HepG2 (cell line): ENCODE measurements around the gene ANAPC2. TPM values are rescaled to one million over a fixed set of nuclear protein-coding genes. Genes with fewer than 3 reads are reported as not detected.

ENCODE experiments used
- ATAC-seq: fragments of 200-7000 bp; cut with Tn5 transposase; 3 replicates; pipeline ENCODE4 v1.9.1; 2020; ENCODE audit warnings: mild to moderate bottlenecking, moderate library complexity
- BruUV-seq: library from RNA; stranded (reverse); fragments of 400-500 nt; replicated peaks from 2 replicates; lab custom pipeline; 2021; lab: Mats Ljungman, UMichigan
- CTCF ChIA-PET: fragments of 300-600 bp; formaldehyde crosslinking; extraction: SDS; loops from one replicate; lab custom pipeline; 2021; ENCODE audit warnings: low total read pairs, inconsistent platforms, low intra/inter-chr PET ratio; lab: Yijun Ruan, JAX
- POLR2A ChIA-PET: fragments of 350-600 bp; sonication (Branson Sonifier 250); formaldehyde crosslinking; loops from one replicate; lab custom pipeline; 2020; ENCODE audit warnings: antibody characterized with exemption, inconsistent platforms; lab: Yijun Ruan, JAX
- DNase-seq: peaks from one replicate; pipeline ENCODE4 v3.0.0-alpha.2; 2015; ENCODE audit warnings: low spot score
- FAIRE-seq: peaks from 3 replicates; lab custom pipeline; 2011; peaks lifted over from hg19 to GRCh38; lab: Jason Lieb, UNC
- H2AFZ ChIP-seq: one replicate; pipeline ENCODE4 v1.6.1; 2011; ENCODE audit warnings: low read length, inconsistent platforms
- H3K27ac ChIP-seq: fragments of 300-600 bp; 3 replicates; pipeline ENCODE4 v1.8.0; 2011; ENCODE audit warnings: mixed run types, mild to moderate bottlenecking, mixed read lengths, low read length, inconsistent platforms; ENCODE audit not compliant: insufficient read depth; ENCODE audit errors: extremely low read length
- H3K27me3 ChIP-seq, 2 experiments: fragments of 200-600 bp in 1 of 2; 2 replicates in 1 of 2; 3 replicates in 1 of 2; pipeline versions ENCODE4 v1.6.0 to v1.8.0; 2011; ENCODE audit warnings: low read length in 2 of 2, mild to moderate bottlenecking in 2 of 2, moderate library complexity in 2 of 2, inconsistent platforms in 1 of 2; ENCODE audit not compliant: insufficient read depth in 2 of 2, control insufficient read depth in 1 of 2
- H3K36me3 ChIP-seq, 2 experiments: fragments of 200-600 bp in 1 of 2; replicated peaks in 1 of 2; 2 replicates in 1 of 2; 3 replicates in 1 of 2; pipeline versions ENCODE4 v1.5.1 to v1.8.0; 2011; ENCODE audit warnings: low read length in 2 of 2, inconsistent platforms in 1 of 2; ENCODE audit not compliant: insufficient read depth in 2 of 2, control insufficient read depth in 1 of 2
- H3K4me1 ChIP-seq: 2 replicates; pipeline ENCODE4 v1.5.1; 2012; ENCODE audit warnings: low read length, inconsistent platforms; ENCODE audit not compliant: insufficient read depth
- H3K4me2 ChIP-seq: 2 replicates; pipeline ENCODE4 v1.6.0; 2011; ENCODE audit warnings: low read depth, low read length, inconsistent platforms
- H3K4me3 ChIP-seq, 3 experiments: fragments of 200-600 bp in 1 of 3; sonication (generic), shearing (Covaris generic) in 1 of 3; replicated peaks in 1 of 3; 2 replicates each; pipeline ENCODE4 v1.5.1; 2011 to 2016; ENCODE audit warnings: low read length in 3 of 3, inconsistent platforms in 2 of 3, low read depth in 2 of 3, mild to moderate bottlenecking in 2 of 3, control low read depth in 1 of 3, mixed read lengths in 1 of 3; ENCODE audit not compliant: insufficient read depth in 1 of 3
- H3K79me2 ChIP-seq: one replicate; pipeline ENCODE4 v1.6.1; 2011; ENCODE audit warnings: low read length, inconsistent platforms; ENCODE audit not compliant: insufficient read depth
- H3K9ac ChIP-seq: 2 replicates; pipeline ENCODE4 v1.6.0; 2011; ENCODE audit warnings: mild to moderate bottlenecking, low read depth, low read length, inconsistent platforms; ENCODE audit not compliant: insufficient read depth
- H3K9me3 ChIP-seq: 2 replicates; pipeline ENCODE4 v1.5.1; 2012; ENCODE audit warnings: mild to moderate bottlenecking, low read length
- H4K20me1 ChIP-seq: 2 replicates; pipeline ENCODE4 v1.6.0; 2011; ENCODE audit warnings: inconsistent platforms, mild to moderate bottlenecking, low read length, moderate library complexity; ENCODE audit not compliant: insufficient read depth
- ATF7 ChIP-seq, 2 experiments: fragments of 450-650 bp in 1 of 2; sonication (generic) in 1 of 2; formaldehyde crosslinking in 1 of 2; IDR thresholded peaks; 2 replicates each; pipeline versions ENCODE4 v1.4.0 to v1.6.1; 2016 to 2020; ENCODE audit warnings: antibody characterized with exemption in 1 of 2, mild to moderate bottlenecking in 1 of 2, missing genetic modification reagents in 1 of 2
- MED8 ChIP-seq: sonication (generic); formaldehyde crosslinking; IDR thresholded peaks from 2 replicates; pipeline ENCODE4 v1.8.1; 2023; ENCODE audit warnings: mild to moderate bottlenecking, missing genetic modification reagents; ENCODE audit not compliant: insufficient replicate concordance
- XBP1 ChIP-seq: sonication (generic); formaldehyde crosslinking; IDR thresholded peaks from 2 replicates; pipeline ENCODE4 v1.5.0; 2020; ENCODE audit warnings: missing genetic modification reagents
- ZNF160 ChIP-seq: sonication (generic); formaldehyde crosslinking; IDR thresholded peaks from 2 replicates; pipeline ENCODE4 v1.8.0; 2022; ENCODE audit warnings: mild to moderate bottlenecking, inconsistent platforms, missing genetic modification reagents
- ZNF660 ChIP-seq: sonication (generic); formaldehyde crosslinking; IDR thresholded peaks from 2 replicates; pipeline ENCODE4 v1.5.1; 2020; ENCODE audit warnings: mild to moderate bottlenecking, low read depth, missing genetic modification reagents, borderline replicate concordance
- ZNF674 ChIP-seq: sonication (generic); formaldehyde crosslinking; IDR thresholded peaks from 2 replicates; pipeline ENCODE4 v1.5.0; 2020; ENCODE audit warnings: low read depth, mild to moderate bottlenecking, missing genetic modification reagents
- ZNF788 ChIP-seq: sonication (generic); formaldehyde crosslinking; IDR thresholded peaks from 2 replicates; pipeline ENCODE4 v1.5.0; 2020; ENCODE audit warnings: mild to moderate bottlenecking, missing genetic modification reagents, borderline replicate concordance
- WGBS: methylation state at CpG from one replicate; pipeline ENCODE4 v1.1.6; 2017; ENCODE audit warnings: low lambda C conversion rate; 5-methylcytosine and 5-hydroxymethylcytosine counted together
- in situ Hi-C: cut with HindIII; loops from 2 replicates; pipeline ENCODE4 v1.10.0; 2017; ENCODE audit warnings: low pct_unique_long_range_greater_than_20kb; ENCODE audit not compliant: extremely low pct_ligation_motif_present
- intact Hi-C: fragments of 100-400 bp; cut with micrococcal nuclease; formaldehyde crosslinking; loops from one replicate; pipeline ENCODE4 v1.10.0; 2022; ENCODE audit not compliant: unreplicated experiment
- polyA plus RNA-seq, 8 experiments: library from polyadenylated mRNA; depleted of rRNA in 3 of 8; stranded (reverse) in 7 of 8; unstranded in 1 of 8; fragments of >200 nt; fragmentation: Illumina TruSeq in 4 of 8; extraction: Trizol in 4 of 8; gene quantifications; 2 replicates each; pipeline versions ENCODE4 v1.2.1 to v1.2.3, GENCODE V29; 2011 to 2016; ENCODE audit warnings: low read depth in 4 of 8, missing spikeins in 1 of 8, mixed read lengths in 1 of 8; ENCODE audit not compliant: insufficient read depth in 1 of 8
- total RNA-seq, 5 experiments: library from RNA; depleted of rRNA; stranded (reverse); fragments of >200 nt; fragmentation: Illumina TruSeq; extraction: Trizol; gene quantifications; 2 replicates each; pipeline ENCODE4 v1.2.3, GENCODE V29; 2016; ENCODE audit warnings: low read depth in 1 of 5
- TF ChIP-seq, protein P1 (sequence below): sonication (generic); formaldehyde crosslinking; IDR thresholded peaks from 2 replicates; pipeline ENCODE4 v1.4.0; 2020; ENCODE audit warnings: mild to moderate bottlenecking, missing genetic modification reagents
- TF ChIP-seq, protein P2 (sequence below): sonication (generic); formaldehyde crosslinking; IDR thresholded peaks from 2 replicates; pipeline ENCODE4 v1.5.0; 2020; ENCODE audit warnings: missing genetic modification reagents

Gene ANAPC2
- total and polyA plus RNA-seq, 2 of the 13 experiments (the other 11 are each of a cell fraction or from before 2014, with no cell fraction given): 12.3 to 15.4 TPM

- WGBS: 47% methylated on average over 31 of the region's 34 CpGs
Observed at GRCh38 chr9:137164370-137165249, 23.8 kb downstream of the ANAPC2 start.

DNA sequence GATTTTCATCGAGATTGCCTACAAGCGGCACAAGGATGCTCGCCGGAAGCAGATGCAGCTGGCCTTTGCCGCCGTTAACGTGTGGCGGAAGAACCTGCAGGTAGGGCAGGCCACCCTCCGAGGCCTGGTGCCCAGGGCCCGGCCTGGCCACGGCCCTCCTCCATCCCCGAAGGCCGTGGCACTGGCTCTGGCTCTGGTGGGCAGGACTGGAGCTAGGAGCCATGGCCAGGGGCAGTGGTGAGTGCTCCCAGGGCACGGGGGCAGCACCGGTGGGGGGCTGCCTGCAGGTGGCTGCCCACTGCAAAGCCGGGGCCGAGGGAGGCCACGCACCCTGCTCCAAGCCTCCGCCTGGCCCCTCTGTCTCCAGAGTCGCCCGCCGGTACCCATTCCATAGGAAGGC, 24.6 kb downstream of the ANAPC2 start:
- Histone ChIP-seq H2AFZ (no peak overlapping the region), H3K79me2 (no peaks in the 10 kb centered on the region), H3K4me3 (no peak overlapping the region), H3K27ac (no peak overlapping the region), H3K36me3 (no peaks in the 10 kb centered on the region), H3K4me2 (no peak overlapping the region), H3K27me3 (peaks cover 23 to 85% of the 10 kb centered on the region in 2 experiments; a peak in 4 of 5 replicates)
- no peak for ATAC-seq
- CTCF ChIA-PET: no interaction called here
- no TSS peak for BruUV-seq
- intact Hi-C loops: no loop called here
- no peak for TF ChIP-seq XBP1 (CRISPR knock-in tag)
- TF ChIP-seq, protein P1, sequence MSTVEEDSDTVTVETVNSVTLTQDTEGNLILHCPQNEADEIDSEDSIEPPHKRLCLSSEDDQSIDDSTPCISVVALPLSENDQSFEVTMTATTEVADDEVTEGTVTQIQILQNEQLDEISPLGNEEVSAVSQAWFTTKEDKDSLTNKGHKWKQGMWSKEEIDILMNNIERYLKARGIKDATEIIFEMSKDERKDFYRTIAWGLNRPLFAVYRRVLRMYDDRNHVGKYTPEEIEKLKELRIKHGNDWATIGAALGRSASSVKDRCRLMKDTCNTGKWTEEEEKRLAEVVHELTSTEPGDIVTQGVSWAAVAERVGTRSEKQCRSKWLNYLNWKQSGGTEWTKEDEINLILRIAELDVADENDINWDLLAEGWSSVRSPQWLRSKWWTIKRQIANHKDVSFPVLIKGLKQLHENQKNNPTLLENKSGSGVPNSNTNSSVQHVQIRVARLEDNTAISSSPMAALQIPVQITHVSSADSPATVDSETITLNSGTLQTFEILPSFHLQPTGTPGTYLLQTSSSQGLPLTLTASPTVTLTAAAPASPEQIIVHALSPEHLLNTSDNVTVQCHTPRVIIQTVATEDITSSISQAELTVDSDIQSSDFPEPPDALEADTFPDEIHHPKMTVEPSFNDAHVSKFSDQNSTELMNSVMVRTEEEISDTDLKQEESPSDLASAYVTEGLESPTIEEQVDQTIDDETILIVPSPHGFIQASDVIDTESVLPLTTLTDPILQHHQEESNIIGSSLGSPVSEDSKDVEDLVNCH (CRISPR knock-in tag): no peak
- TF ChIP-seq MED8 (CRISPR knock-in tag): no peak
- TF ChIP-seq ZNF160 (CRISPR knock-in tag): no peak
- no peak for TF ChIP-seq ZNF674 (CRISPR knock-in tag)
- no peak for TF ChIP-seq ZNF788 (CRISPR knock-in tag)
- TF ChIP-seq, all 625 proteins: peak for 0
- in situ Hi-C loops: no loop called here
- H4K20me1 ChIP-seq: no peaks in the 10 kb centered on the region
- POLR2A ChIA-PET: no interaction called here
- no peak overlapping the region for H3K9ac ChIP-seq
- WGBS: 91% methylated on average over 6 of the region's 22 CpGs
- H3K4me1 ChIP-seq: no peaks in the 10 kb centered on the region; the same call in 1 of the 2 replicates
- no peaks in the 10 kb centered on the region for H3K9me3 ChIP-seq
- DNase-seq: no peak
- no peak for FAIRE-seq

More at GRCh38 chr9:137164370-137165249, 23.8 kb downstream of the ANAPC2 start:
- intact Hi-C loops (no loop called here), in situ Hi-C loops (no loop called here)
- no peak overlapping the region for H3K27ac ChIP-seq
- no peaks in the 10 kb centered on the region; the same call in 1 of the 2 replicates for H3K4me1 ChIP-seq
- ChIA-PET CTCF (no interaction called here), POLR2A (no interaction called here)
- H3K4me3 ChIP-seq: no peak overlapping the region
- no peak overlapping the region for H3K9ac ChIP-seq
- H3K36me3 ChIP-seq: no peaks in the 10 kb centered on the region
- no peaks in the 10 kb centered on the region for H3K79me2 ChIP-seq
- BruUV-seq: no TSS peak
- H3K9me3 ChIP-seq: no peaks in the 10 kb centered on the region
- FAIRE-seq: no peak
- H4K20me1 ChIP-seq: no peaks in the 10 kb centered on the region
- ATAC-seq: no peak
- peaks cover 21 to 83% of the 10 kb centered on the region in 2 experiments; a peak in 4 of 5 replicates for H3K27me3 ChIP-seq
- TF ChIP-seq ATF7 (IDR thresholded peaks at IDR 0.05) (no peak), ATF7 (CRISPR knock-in tag; IDR thresholded peaks at IDR 0.05) (no peak), ZNF660 (CRISPR knock-in tag) (no peak)
- TF ChIP-seq, protein P2, sequence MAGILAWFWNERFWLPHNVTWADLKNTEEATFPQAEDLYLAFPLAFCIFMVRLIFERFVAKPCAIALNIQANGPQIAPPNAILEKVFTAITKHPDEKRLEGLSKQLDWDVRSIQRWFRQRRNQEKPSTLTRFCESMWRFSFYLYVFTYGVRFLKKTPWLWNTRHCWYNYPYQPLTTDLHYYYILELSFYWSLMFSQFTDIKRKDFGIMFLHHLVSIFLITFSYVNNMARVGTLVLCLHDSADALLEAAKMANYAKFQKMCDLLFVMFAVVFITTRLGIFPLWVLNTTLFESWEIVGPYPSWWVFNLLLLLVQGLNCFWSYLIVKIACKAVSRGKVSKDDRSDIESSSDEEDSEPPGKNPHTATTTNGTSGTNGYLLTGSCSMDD (CRISPR knock-in tag): no peak
- H3K4me2 ChIP-seq: no peak overlapping the region
- H2AFZ ChIP-seq: no peak overlapping the region
- no peak for DNase-seq
